Esophagus muscularis mucosa (tissue), 4 donors: ENCODE data around the gene DOCK6.

Experiments used
- EP300 ChIP-seq: sonication (generic); formaldehyde crosslinking; IDR thresholded peaks from one replicate; pipeline ENCODE4 v1.6.1; 2017; ENCODE audit warnings: antibody characterized with exemption
- POLR2A ChIP-seq: fragments of 450-650 bp; IDR thresholded peaks from one replicate; pipeline ENCODE4 v1.6.1; 2017; ENCODE audit warnings: antibody characterized with exemption, moderate library complexity, mild to moderate bottlenecking, low read depth
- TF ChIP-seq, protein P1 (sequence below), 3 experiments: fragments of 200-600 bp in 2 of 3; fragments of 450-650 bp in 1 of 3; sonication (generic) in 2 of 3; IDR thresholded peaks; one replicate each; pipeline ENCODE4 v1.5.1; 2017 to 2019; ENCODE audit warnings: antibody characterized with exemption in 3 of 3, mild to moderate bottlenecking in 2 of 3, moderate library complexity in 1 of 3

DNA sequence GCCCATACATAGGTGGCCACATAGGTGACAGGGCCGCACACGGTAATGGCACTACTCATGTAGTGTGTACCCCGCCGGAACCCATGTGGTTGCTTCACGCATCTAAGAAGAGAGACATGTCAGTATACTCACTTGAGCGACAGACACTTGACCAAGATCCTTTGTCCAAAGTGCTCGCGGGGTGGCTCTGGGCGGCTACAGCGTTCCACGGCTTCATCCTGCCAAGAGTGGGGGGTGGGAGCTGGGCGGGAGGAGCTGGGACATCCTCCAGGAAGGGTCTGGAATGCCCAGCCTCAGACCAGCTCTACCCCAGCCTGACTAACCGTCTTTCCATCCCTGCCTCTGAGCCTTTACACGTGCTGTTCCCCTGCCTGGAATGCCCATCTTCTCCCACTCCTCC, 14.4 kb downstream of the DOCK6 start:
- TF ChIP-seq, protein P1, sequence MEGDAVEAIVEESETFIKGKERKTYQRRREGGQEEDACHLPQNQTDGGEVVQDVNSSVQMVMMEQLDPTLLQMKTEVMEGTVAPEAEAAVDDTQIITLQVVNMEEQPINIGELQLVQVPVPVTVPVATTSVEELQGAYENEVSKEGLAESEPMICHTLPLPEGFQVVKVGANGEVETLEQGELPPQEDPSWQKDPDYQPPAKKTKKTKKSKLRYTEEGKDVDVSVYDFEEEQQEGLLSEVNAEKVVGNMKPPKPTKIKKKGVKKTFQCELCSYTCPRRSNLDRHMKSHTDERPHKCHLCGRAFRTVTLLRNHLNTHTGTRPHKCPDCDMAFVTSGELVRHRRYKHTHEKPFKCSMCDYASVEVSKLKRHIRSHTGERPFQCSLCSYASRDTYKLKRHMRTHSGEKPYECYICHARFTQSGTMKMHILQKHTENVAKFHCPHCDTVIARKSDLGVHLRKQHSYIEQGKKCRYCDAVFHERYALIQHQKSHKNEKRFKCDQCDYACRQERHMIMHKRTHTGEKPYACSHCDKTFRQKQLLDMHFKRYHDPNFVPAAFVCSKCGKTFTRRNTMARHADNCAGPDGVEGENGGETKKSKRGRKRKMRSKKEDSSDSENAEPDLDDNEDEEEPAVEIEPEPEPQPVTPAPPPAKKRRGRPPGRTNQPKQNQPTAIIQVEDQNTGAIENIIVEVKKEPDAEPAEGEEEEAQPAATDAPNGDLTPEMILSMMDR (IDR thresholded peaks at IDR 0.05) = no peak
- TF ChIP-seq POLR2A = no peak
- no peak for TF ChIP-seq EP300
